ENCODE measurements around the gene KDM1B.

Gene KDM1B

GRCh38 chr6:18245642-18246041 lies 90.4 kb downstream of the KDM1B start:
- DNase-seq: no peak
- TF ChIP-seq EZH2 (optimal IDR thresholded peaks at IDR 0.05; ENCODE audit: low read depth, low read length) (no peak), EZH2phosphoT487 (IDR thresholded peaks at IDR 0.05; ENCODE audit: low read length) (no peak), CTCF (IDR thresholded peaks at IDR 0.05; ENCODE audit: low read length) (no peak)
- Histone ChIP-seq H3K4me2 (ENCODE audit: low read depth, low read length) (no peak overlapping the region), H4K20me1 (ENCODE audit: insufficient read depth, low read length) (no peaks in the 10 kb centered on the region), H3K9me3 (replicated peaks; ENCODE audit: insufficient read depth, low read length) (no peaks in the 10 kb centered on the region), H3K27me3 (replicated peaks; ENCODE audit: insufficient read depth, low read length) (no peaks in the 10 kb centered on the region), H2AFZ (ENCODE audit: low read length) (no peak overlapping the region), H3K4me3 (ENCODE audit: low read length) (no peak overlapping the region), H3K27ac (ENCODE audit: low read length) (no peak overlapping the region), H3K36me3 (replicated peaks; ENCODE audit: insufficient read depth, low read length) (peaks cover 16% of the 10 kb centered on the region), H3K4me1 (ENCODE audit: low read length) (no peaks in the 10 kb centered on the region), H3F3A (ENCODE audit: insufficient read depth, low read length) (no peaks in the 10 kb centered on the region), H3K9ac (ENCODE audit: low read length) (no peak overlapping the region), H3K9me2 (replicated peaks; ENCODE audit: insufficient read depth, low read length) (no peaks in the 10 kb centered on the region; the same call in 1 of the 2 replicates), H3K79me2 (ENCODE audit: low read length) (no peaks in the 10 kb centered on the region)

GRCh38 chr6:18246205-18246604 lies 91.0 kb downstream of the KDM1B start:
- Histone ChIP-seq H3K27ac (ENCODE audit: low read length) (no peak overlapping the region), H3K9me3 (replicated peaks; ENCODE audit: insufficient read depth, low read length) (no peaks in the 10 kb centered on the region), H3K79me2 (ENCODE audit: low read length) (peaks cover 3% of the 10 kb centered on the region; the same call in 1 of the 2 replicates), H3K36me3 (replicated peaks; ENCODE audit: insufficient read depth, low read length) (peaks cover 16% of the 10 kb centered on the region), H3K27me3 (replicated peaks; ENCODE audit: insufficient read depth, low read length) (no peaks in the 10 kb centered on the region), H4K20me1 (ENCODE audit: insufficient read depth, low read length) (no peaks in the 10 kb centered on the region), H3K4me2 (ENCODE audit: low read depth, low read length) (no peak overlapping the region), H3K9ac (ENCODE audit: low read length) (no peak overlapping the region), H2AFZ (ENCODE audit: low read length) (no peak overlapping the region), H3F3A (ENCODE audit: insufficient read depth, low read length) (no peaks in the 10 kb centered on the region), H3K4me1 (ENCODE audit: low read length) (no peaks in the 10 kb centered on the region), H3K4me3 (ENCODE audit: low read length) (no peak overlapping the region), H3K9me2 (replicated peaks; ENCODE audit: insufficient read depth, low read length) (no peaks in the 10 kb centered on the region; the same call in 1 of the 2 replicates)
- no peak for DNase-seq
- TF ChIP-seq EZH2 (optimal IDR thresholded peaks at IDR 0.05; ENCODE audit: low read depth, low read length) (no peak), CTCF (IDR thresholded peaks at IDR 0.05; ENCODE audit: low read length) (no peak), EZH2phosphoT487 (IDR thresholded peaks at IDR 0.05; ENCODE audit: low read length) (no peak)

GRCh38 chr6:18247002-18247401 lies 91.8 kb downstream of the KDM1B start:
- peaks cover 16% of the 10 kb centered on the region for H3K36me3 ChIP-seq (replicated peaks; ENCODE audit: insufficient read depth, low read length)
- no peaks in the 10 kb centered on the region for H3K9me3 ChIP-seq (replicated peaks; ENCODE audit: insufficient read depth, low read length)
- H4K20me1 ChIP-seq (ENCODE audit: insufficient read depth, low read length): no peaks in the 10 kb centered on the region

More at GRCh38 chr6:18247002-18247401, 91.8 kb downstream of the KDM1B start:
- H2AFZ ChIP-seq (ENCODE audit: low read length): no peak overlapping the region
- H3K4me1 ChIP-seq (ENCODE audit: low read length): no peaks in the 10 kb centered on the region
- no peak overlapping the region for H3K9ac ChIP-seq (ENCODE audit: low read length)
- no peak overlapping the region for H3K4me2 ChIP-seq (ENCODE audit: low read depth, low read length)
- no peak for DNase-seq
- TF ChIP-seq EZH2phosphoT487 (IDR thresholded peaks at IDR 0.05; ENCODE audit: low read length) (no peak), EZH2 (optimal IDR thresholded peaks at IDR 0.05; ENCODE audit: low read depth, low read length) (no peak), CTCF (IDR thresholded peaks at IDR 0.05; ENCODE audit: low read length) (no peak)
- no peaks in the 10 kb centered on the region for H3F3A ChIP-seq (ENCODE audit: insufficient read depth, low read length)
- no peak overlapping the region for H3K27ac ChIP-seq (ENCODE audit: low read length)
- H3K4me3 ChIP-seq (ENCODE audit: low read length): no peak overlapping the region
- peaks cover 3% of the 10 kb centered on the region for H3K79me2 ChIP-seq (ENCODE audit: low read length)
- H3K27me3 ChIP-seq (replicated peaks; ENCODE audit: insufficient read depth, low read length): no peaks in the 10 kb centered on the region
- no peaks in the 10 kb centered on the region; the same call in 1 of the 2 replicates for H3K9me2 ChIP-seq (replicated peaks; ENCODE audit: insufficient read depth, low read length)
